Ovary (tissue), 3 donors: ENCODE data around the gene WNT7B.

Experiments
- POLR2A ChIP-seq: fragments of 450-650 bp; IDR thresholded peaks from one replicate; pipeline ENCODE4 v1.6.1; 2017; ENCODE audit warnings: antibody characterized with exemption, mild to moderate bottlenecking, moderate library complexity
- TF ChIP-seq, protein P1 (sequence below), 3 donors: fragments of 450-650 bp in 2 of 3; fragments of 200-600 bp in 1 of 3; IDR thresholded peaks; one replicate each; pipeline versions ENCODE4 v1.5.1 to v1.8.0; 2016 to 2022; ENCODE audit warnings: antibody characterized with exemption in 3 of 3, mild to moderate bottlenecking in 1 of 3
- donor health status: DM: no; HTN: no; CAD: no.

DNA sequence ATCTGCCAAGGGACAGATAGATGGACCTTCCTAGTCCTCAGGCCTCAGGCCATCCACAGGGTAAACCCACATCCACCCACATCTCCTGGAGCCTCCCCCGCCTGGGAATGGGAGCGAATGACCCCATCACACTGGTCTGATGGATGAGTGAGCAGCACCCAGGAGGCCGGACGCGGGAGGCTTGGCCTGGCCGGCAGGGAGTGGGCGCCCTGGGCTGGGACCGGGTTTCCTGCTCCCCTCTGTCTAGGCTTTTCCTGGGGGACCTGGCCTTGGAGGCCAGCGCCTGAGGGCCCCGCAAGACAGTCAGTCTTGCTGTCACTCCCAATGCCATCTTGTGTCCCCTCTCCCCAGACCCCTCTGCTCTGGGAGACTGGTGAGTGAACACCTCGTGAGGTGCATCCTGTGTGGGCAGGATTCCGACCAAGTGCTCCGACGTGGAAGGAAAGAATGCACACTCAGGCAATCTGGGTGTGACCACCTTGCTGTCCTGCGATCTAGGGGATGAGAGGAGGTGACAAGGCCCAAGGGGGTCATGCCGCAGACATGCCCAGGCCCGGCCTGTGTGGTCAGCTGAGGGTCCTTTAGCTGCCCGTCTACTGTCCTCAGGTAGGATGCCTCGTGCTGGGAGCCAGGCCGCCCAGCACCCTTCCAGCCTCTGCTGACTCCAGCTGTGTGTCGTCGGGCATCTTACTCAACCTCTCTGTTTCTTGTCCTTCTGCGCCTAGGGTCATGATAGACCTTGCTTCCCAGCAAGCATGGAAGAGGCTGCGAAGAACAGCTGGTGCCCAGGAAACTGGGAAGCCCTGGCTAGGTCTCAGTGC is 26.5 kb upstream of the WNT7B start:
- TF ChIP-seq, protein P1, sequence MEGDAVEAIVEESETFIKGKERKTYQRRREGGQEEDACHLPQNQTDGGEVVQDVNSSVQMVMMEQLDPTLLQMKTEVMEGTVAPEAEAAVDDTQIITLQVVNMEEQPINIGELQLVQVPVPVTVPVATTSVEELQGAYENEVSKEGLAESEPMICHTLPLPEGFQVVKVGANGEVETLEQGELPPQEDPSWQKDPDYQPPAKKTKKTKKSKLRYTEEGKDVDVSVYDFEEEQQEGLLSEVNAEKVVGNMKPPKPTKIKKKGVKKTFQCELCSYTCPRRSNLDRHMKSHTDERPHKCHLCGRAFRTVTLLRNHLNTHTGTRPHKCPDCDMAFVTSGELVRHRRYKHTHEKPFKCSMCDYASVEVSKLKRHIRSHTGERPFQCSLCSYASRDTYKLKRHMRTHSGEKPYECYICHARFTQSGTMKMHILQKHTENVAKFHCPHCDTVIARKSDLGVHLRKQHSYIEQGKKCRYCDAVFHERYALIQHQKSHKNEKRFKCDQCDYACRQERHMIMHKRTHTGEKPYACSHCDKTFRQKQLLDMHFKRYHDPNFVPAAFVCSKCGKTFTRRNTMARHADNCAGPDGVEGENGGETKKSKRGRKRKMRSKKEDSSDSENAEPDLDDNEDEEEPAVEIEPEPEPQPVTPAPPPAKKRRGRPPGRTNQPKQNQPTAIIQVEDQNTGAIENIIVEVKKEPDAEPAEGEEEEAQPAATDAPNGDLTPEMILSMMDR (IDR thresholded peaks at IDR 0.05): no peak
- TF ChIP-seq POLR2A: no peak
